Urothelium cell line (cell line): ENCODE measurements around the gene ANKRD18A.
"Not testable (repeated sequence)": the region's sequence is repeated elsewhere in the genome, so short reads cannot be mapped to it uniquely, and the experiment has no call there.

ENCODE experiments used
- DNase-seq: peaks from one replicate; pipeline ENCODE4 v3.0.0; 2011; ENCODE audit warnings: low spot score, mixed read lengths
- FAIRE-seq: peaks from 2 replicates; lab custom pipeline; 2011; peaks lifted over from hg19 to GRCh38; lab: Jason Lieb, UNC

The ANKRD18A gene

GRCh38 chr9:38629511-38629910, 9.1 kb upstream of the ANKRD18A start:
- FAIRE-seq, result peak; percentile 98
- no peak for DNase-seq

- FAIRE-seq (no peak), DNase-seq (no peak)
Observed at GRCh38 chr9:38626006-38626405, 5.6 kb upstream of the ANKRD18A start.

- no peak for DNase-seq
- FAIRE-seq, result no peak
Observed at GRCh38 chr9:38622951-38623350, 2.6 kb upstream of the ANKRD18A start.

- no peak for DNase-seq
- no peak for FAIRE-seq
Observed at GRCh38 chr9:38622288-38622674, 1.9 kb upstream of the ANKRD18A start.

GRCh38 chr9:38621434-38622287, 1.3 kb upstream of the ANKRD18A start:
- FAIRE-seq, result no peak
- DNase-seq, result no peak

GRCh38 chr9:38619556-38620447, 594 bp downstream of the ANKRD18A start:
- no peak for DNase-seq
- no peak for FAIRE-seq

GRCh38 chr9:38598029-38598745, 22.2 kb downstream of the ANKRD18A start:
- FAIRE-seq, DNase-seq: not testable (repeated sequence)

GRCh38 chr9:38595117-38595516, 25.3 kb downstream of the ANKRD18A start:
- not testable (repeated sequence) for DNase-seq, FAIRE-seq

GRCh38 chr9:38591346-38592063, 28.9 kb downstream of the ANKRD18A start:
- not testable (repeated sequence) for DNase-seq
- peak; percentile 63 for FAIRE-seq

- not testable (repeated sequence) for DNase-seq, FAIRE-seq
Observed at GRCh38 chr9:38583765-38584164, 36.6 kb downstream of the ANKRD18A start.

- DNase-seq, FAIRE-seq: not testable (repeated sequence)
Observed at GRCh38 chr9:38580112-38580511, 40.3 kb downstream of the ANKRD18A start.

- FAIRE-seq, DNase-seq: not testable (repeated sequence)
Observed at GRCh38 chr9:38576181-38576580, 44.2 kb downstream of the ANKRD18A start.

- not testable (repeated sequence) for FAIRE-seq, DNase-seq
Observed at GRCh38 chr9:38566048-38566447, 54.3 kb downstream of the ANKRD18A start.

- not testable (repeated sequence) for FAIRE-seq, DNase-seq
Observed at GRCh38 chr9:38565178-38565577, 55.2 kb downstream of the ANKRD18A start.

- FAIRE-seq, DNase-seq: not testable (repeated sequence)
Observed at GRCh38 chr9:38563911-38564310, 56.5 kb downstream of the ANKRD18A start.

- FAIRE-seq, DNase-seq: not testable (repeated sequence)
Observed at GRCh38 chr9:38561134-38561533, 59.3 kb downstream of the ANKRD18A start.

- not testable (repeated sequence) for FAIRE-seq, DNase-seq
Observed at GRCh38 chr9:38559172-38559571, 61.2 kb downstream of the ANKRD18A start.

GRCh38 chr9:38557746-38558145, 62.6 kb downstream of the ANKRD18A start:
- DNase-seq, result not testable (repeated sequence)

GRCh38 chr9:38554966-38555365, 65.4 kb downstream of the ANKRD18A start:
- FAIRE-seq, DNase-seq: not testable (repeated sequence)

More at GRCh38 chr9:38557746-38558145, 62.6 kb downstream of the ANKRD18A start:
- FAIRE-seq, result not testable (repeated sequence)

- not testable (repeated sequence) for DNase-seq, FAIRE-seq
Observed at GRCh38 chr9:38553019-38553418, 67.4 kb downstream of the ANKRD18A start.
